Measurements from ENCODE around the gene HFE.
"Not testable (repeated sequence)": the region's sequence is repeated elsewhere in the genome, so short reads cannot be mapped to it uniquely, and the experiment has no call there.

Gene HFE

GRCh38 chr6:26058477-26059033, 28.7 kb upstream of the HFE start:
- not testable (repeated sequence) for DNase-seq (ENCODE audit: low spot score)

GRCh38 chr6:26059941-26060340, 27.3 kb upstream of the HFE start:
- no peak for DNase-seq (ENCODE audit: low spot score)

- peak; percentile 52 for DNase-seq (ENCODE audit: low spot score)
These were observed 22.5 kb upstream of the HFE start for GRCh38 chr6:26064619-26065257.

- DNase-seq (ENCODE audit: low spot score), result peak; percentile 70
These were observed 21.3 kb upstream of the HFE start for GRCh38 chr6:26065952-26066380.

GRCh38 chr6:26067367-26067766, 19.9 kb upstream of the HFE start:
- no peak for DNase-seq (ENCODE audit: low spot score)

GRCh38 chr6:26068036-26068435, 19.2 kb upstream of the HFE start:
- no peak for DNase-seq (ENCODE audit: low spot score)

GRCh38 chr6:26071135-26071534, 16.1 kb upstream of the HFE start:
- no peak for DNase-seq (ENCODE audit: low spot score)

- no peak for DNase-seq (ENCODE audit: low spot score)
These were observed 12.0 kb upstream of the HFE start for GRCh38 chr6:26075063-26075717.

GRCh38 chr6:26078066-26078465, 9.2 kb upstream of the HFE start:
- DNase-seq (ENCODE audit: low spot score), result not testable (repeated sequence)

- not testable (repeated sequence) for DNase-seq (ENCODE audit: low spot score)
These were observed 6.1 kb upstream of the HFE start for GRCh38 chr6:26081096-26081495.

- DNase-seq (ENCODE audit: low spot score), result no peak
These were observed 1.0 kb upstream of the HFE start for GRCh38 chr6:26086211-26086610.

- no peak for DNase-seq (ENCODE audit: low spot score)
These were observed 1.1 kb downstream of the HFE start for GRCh38 chr6:26088344-26088743.

- DNase-seq (ENCODE audit: low spot score), result no peak
These were observed 2.0 kb downstream of the HFE start for GRCh38 chr6:26089272-26089671.

GRCh38 chr6:26092443-26092842, 5.2 kb downstream of the HFE start:
- no peak for DNase-seq (ENCODE audit: low spot score)

- no peak for DNase-seq (ENCODE audit: low spot score)
These were observed 6.8 kb downstream of the HFE start for GRCh38 chr6:26094036-26094435.

GRCh38 chr6:26097268-26097875, 10.1 kb downstream of the HFE start:
- peak; percentile 81 for DNase-seq (ENCODE audit: low spot score)

GRCh38 chr6:26103141-26103769, 16.0 kb downstream of the HFE start:
- DNase-seq (ENCODE audit: low spot score), result no peak

- DNase-seq (ENCODE audit: low spot score), result peak; percentile 99
These were observed 16.7 kb downstream of the HFE start for GRCh38 chr6:26103770-26104456.

- peak; percentile 11 for DNase-seq (ENCODE audit: low spot score)
These were observed 17.4 kb downstream of the HFE start for GRCh38 chr6:26104457-26105108.

- DNase-seq (ENCODE audit: low spot score), result no peak
These were observed 18.0 kb downstream of the HFE start for GRCh38 chr6:26105109-26105730.

- no peak for DNase-seq (ENCODE audit: low spot score)
These were observed 18.6 kb downstream of the HFE start for GRCh38 chr6:26105842-26106241.
